ENCODE measurements around the gene ARNT2.

The ARNT2 gene

DNA sequence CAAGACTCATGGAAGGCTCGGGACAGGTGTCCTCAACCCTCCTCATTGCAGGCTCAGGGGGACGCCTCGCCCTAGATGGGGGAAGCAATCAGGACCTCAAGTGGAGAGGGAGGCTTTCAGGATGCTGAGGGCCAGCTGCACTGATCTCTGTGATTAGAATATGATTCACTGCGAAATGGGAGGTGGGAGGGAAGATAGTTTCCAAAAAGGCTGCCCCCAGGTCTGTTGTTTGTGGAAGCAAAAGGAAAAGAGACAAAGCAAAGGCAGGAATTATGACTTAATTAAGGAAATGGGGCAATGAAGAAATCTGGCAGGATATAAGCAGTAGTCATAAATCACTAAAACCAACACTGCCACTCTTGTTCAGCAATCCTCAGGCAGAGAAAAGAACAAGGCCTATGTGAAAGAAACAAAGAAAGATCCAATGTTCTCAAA lies 205.3 kb downstream of the ARNT2 start:
- TF ChIP-seq Cebpa-rat (IDR thresholded peaks at IDR 0.05) = no peak
- H3K4me2 ChIP-seq = no peak overlapping the region
- no peak overlapping the region for H3K27ac ChIP-seq
- H3K4me3 ChIP-seq = no peak overlapping the region
- H3K9ac ChIP-seq = no peak overlapping the region
- H3K27me3 ChIP-seq = no peaks in the 10 kb centered on the region
- no peaks in the 10 kb centered on the region for H3K9me3 ChIP-seq
- H3K36me3 ChIP-seq = no peaks in the 10 kb centered on the region
- H3K4me1 ChIP-seq = no peaks in the 10 kb centered on the region
- H4K20me1 ChIP-seq = no peaks in the 10 kb centered on the region

GRCh38 chr15:80611543-80612080 lies 207.4 kb downstream of the ARNT2 start:
- no peak overlapping the region for H3K9ac ChIP-seq
- H3K9me3 ChIP-seq = no peaks in the 10 kb centered on the region
- H3K4me3 ChIP-seq = no peak overlapping the region
- H3K27ac ChIP-seq = no peak overlapping the region
- no peaks in the 10 kb centered on the region for H3K4me1 ChIP-seq
- no peaks in the 10 kb centered on the region for H4K20me1 ChIP-seq
- no peaks in the 10 kb centered on the region for H3K36me3 ChIP-seq
- no peaks in the 10 kb centered on the region for H3K27me3 ChIP-seq
- TF ChIP-seq Cebpa-rat (IDR thresholded peaks at IDR 0.05) = no peak
- H3K4me2 ChIP-seq = no peak overlapping the region

DNA sequence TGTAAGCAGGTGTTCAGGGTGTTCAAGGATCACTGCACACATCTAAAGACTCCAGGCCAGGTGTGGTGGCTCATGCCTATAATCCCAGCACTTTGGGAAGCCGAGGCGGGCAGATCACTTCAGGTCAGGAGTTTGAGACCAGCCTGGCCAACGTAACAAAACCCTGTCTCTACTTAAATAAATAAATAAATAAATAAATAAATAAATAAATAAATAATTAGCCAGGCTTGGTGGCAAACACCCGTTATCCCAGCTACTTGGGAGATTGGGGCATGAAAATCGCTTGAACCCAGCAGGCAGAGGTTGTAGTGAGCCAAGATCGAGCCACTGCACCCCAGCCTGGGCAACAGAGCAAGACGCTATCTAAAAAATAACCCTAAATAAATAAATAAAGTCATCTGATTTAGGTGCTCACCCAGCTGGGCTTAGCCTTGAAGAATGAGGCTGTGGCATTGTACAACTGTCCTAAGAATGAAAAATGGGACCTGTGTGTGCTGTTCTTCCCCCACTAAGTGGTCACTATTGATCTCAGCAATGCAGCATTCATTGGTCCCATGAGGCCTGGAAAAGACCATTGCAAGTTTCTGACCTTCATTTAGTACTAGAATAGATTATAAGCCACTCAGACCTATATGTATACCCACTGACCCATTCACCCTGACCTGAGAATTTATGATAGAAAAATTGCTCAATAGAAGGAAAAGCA lies 208.1 kb downstream of the ARNT2 start:
- H3K4me3 ChIP-seq = no peak overlapping the region
- no peak overlapping the region for H3K27ac ChIP-seq
- no peaks in the 10 kb centered on the region for H4K20me1 ChIP-seq
- H3K9me3 ChIP-seq = no peaks in the 10 kb centered on the region
- H3K9ac ChIP-seq = no peak overlapping the region
- TF ChIP-seq Cebpa-rat (IDR thresholded peaks at IDR 0.05) = no peak
- H3K27me3 ChIP-seq = no peaks in the 10 kb centered on the region
- no peaks in the 10 kb centered on the region for H3K4me1 ChIP-seq
- H3K4me2 ChIP-seq = no peak overlapping the region
- no peaks in the 10 kb centered on the region for H3K36me3 ChIP-seq

DNA sequence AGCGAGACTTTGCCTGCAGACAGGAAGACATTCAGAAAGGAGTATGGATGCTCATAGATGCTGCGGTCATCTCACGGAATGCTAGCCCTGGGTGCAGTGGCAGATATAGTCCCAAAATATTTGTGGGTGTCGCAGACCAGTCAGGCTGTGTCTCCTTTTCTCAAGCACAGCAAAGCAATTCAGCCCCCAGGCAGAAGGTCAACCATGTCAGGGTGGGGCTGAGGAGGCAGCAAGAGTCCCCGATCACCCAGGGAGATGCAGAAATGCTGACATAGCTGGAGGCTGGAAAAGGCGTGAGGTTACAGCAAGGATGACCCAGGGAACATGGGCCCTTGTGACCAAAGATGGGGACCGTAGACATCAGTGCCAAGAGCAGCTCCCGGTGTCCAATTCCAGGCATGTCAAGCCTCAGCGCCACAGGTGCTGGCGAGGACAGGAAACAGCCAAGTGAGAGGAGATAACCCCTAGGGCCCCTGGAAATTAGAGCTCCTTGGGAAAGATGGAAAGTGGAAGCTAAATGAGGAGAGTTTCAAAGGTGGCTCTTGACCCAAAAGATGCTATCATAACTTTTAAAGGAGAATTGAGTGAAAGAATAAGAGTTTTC lies 209.7 kb downstream of the ARNT2 start:
- no peaks in the 10 kb centered on the region for H3K36me3 ChIP-seq
- no peak overlapping the region for H3K4me3 ChIP-seq
- no peaks in the 10 kb centered on the region for H3K4me1 ChIP-seq
- H4K20me1 ChIP-seq = no peaks in the 10 kb centered on the region
- H3K4me2 ChIP-seq = no peak overlapping the region
- no peak overlapping the region for H3K9ac ChIP-seq
- no peak overlapping the region for H3K27ac ChIP-seq
- no peaks in the 10 kb centered on the region for H3K27me3 ChIP-seq
- H3K9me3 ChIP-seq = no peaks in the 10 kb centered on the region
- TF ChIP-seq Cebpa-rat (IDR thresholded peaks at IDR 0.05) = no peak

DNA sequence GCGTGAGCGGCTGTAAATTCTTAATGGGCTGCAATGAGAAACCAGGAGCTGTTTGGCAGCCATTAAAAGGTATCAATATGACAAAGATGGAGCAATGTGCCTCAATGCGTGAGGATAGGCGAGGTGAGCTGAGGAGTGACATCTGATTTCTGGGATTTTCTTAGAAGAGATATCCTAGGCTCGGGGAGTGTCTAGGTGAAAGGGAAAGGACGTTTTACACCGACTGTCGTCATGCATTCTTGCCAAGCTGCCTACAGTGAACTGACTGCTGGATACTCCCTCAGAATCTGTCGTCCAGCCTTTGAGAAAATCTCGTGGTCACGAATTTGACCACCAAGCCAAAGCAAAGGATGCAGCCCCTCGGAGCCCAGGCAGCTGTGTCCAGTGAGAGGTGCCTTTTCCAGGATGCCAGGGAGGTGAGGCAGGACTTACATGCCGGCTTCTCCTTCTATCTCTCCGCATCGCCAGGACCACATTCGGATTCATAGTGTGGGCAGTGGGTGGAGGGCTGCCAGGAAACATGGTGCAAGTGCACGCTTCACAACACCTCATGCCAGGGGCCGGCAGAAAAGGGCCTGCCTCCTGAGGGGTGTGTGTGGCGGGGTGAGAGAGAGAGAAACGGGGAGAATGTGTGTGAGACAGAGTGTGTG lies 210.7 kb downstream of the ARNT2 start:
- Histone ChIP-seq H3K4me3 (no peak overlapping the region), H3K9me3 (no peaks in the 10 kb centered on the region), H3K4me2 (no peak overlapping the region), H3K36me3 (no peaks in the 10 kb centered on the region), H3K4me1 (no peaks in the 10 kb centered on the region), H3K27me3 (no peaks in the 10 kb centered on the region), H3K9ac (no peak overlapping the region), H3K27ac (no peak overlapping the region), H4K20me1 (no peaks in the 10 kb centered on the region)
- TF ChIP-seq Cebpa-rat (IDR thresholded peaks at IDR 0.05) = no peak

DNA sequence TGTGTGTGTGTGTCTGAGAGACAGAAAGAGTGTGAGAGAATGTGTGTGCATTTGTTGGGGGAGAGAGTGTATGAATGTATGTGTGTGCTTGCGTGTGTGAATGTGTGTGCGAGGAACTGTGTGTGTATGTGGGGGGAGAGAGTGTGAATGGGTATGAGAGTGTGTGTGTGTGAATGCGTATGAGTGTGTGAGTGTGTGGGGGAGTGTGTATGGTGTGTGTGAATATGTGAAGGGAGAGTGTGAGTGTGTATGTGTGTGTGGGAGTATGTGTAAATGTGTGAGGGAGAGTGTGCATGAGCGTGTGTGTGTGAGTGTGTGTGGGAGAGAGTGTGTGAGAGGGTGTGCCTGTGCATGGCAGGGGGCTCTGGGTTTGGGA lies 211.2 kb downstream of the ARNT2 start:
- no peaks in the 10 kb centered on the region for H3K4me1 ChIP-seq
- H4K20me1 ChIP-seq = no peaks in the 10 kb centered on the region
- H3K27ac ChIP-seq = no peak overlapping the region
- no peak for TF ChIP-seq Cebpa-rat (IDR thresholded peaks at IDR 0.05)
- no peak overlapping the region for H3K9ac ChIP-seq
- H3K9me3 ChIP-seq = no peaks in the 10 kb centered on the region
- H3K27me3 ChIP-seq = no peaks in the 10 kb centered on the region
- no peak overlapping the region for H3K4me2 ChIP-seq
- no peaks in the 10 kb centered on the region for H3K36me3 ChIP-seq
- no peak overlapping the region for H3K4me3 ChIP-seq

DNA sequence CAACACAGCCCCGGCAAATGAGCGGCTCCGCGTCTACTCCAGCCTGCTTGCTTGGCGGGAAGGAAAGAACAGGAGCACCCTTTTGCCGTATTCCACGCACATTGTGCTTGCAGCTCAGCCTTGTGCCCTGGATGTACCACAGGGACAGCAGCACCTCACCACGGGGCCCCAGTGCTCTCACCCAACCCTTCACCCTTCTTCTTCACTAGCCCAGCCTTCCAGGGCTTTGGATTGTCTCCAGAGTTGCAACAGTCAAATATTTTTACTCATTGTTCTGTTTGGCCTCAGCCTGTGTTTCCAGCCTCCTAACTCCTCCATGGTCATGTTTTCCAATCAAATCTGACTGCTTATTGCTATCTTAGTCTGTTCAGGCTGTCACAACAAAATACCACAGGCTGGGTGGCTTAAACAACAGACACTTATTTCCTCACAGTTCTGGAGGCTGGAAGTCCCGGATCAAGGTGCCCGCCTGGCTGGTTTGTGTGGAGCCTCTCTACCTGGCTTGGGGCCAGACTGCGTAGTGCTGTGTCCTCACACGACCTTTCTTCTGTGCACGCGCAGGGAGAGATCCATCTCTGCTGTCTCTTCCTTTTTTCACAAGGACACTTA lies 211.7 kb downstream of the ARNT2 start:
- Histone ChIP-seq H3K27me3 (no peaks in the 10 kb centered on the region), H3K9ac (no peak overlapping the region), H3K4me2 (no peak overlapping the region), H3K36me3 (no peaks in the 10 kb centered on the region), H3K4me1 (no peaks in the 10 kb centered on the region), H4K20me1 (no peaks in the 10 kb centered on the region), H3K4me3 (no peak overlapping the region), H3K9me3 (no peaks in the 10 kb centered on the region), H3K27ac (no peak overlapping the region)
- no peak for TF ChIP-seq Cebpa-rat (IDR thresholded peaks at IDR 0.05)

DNA sequence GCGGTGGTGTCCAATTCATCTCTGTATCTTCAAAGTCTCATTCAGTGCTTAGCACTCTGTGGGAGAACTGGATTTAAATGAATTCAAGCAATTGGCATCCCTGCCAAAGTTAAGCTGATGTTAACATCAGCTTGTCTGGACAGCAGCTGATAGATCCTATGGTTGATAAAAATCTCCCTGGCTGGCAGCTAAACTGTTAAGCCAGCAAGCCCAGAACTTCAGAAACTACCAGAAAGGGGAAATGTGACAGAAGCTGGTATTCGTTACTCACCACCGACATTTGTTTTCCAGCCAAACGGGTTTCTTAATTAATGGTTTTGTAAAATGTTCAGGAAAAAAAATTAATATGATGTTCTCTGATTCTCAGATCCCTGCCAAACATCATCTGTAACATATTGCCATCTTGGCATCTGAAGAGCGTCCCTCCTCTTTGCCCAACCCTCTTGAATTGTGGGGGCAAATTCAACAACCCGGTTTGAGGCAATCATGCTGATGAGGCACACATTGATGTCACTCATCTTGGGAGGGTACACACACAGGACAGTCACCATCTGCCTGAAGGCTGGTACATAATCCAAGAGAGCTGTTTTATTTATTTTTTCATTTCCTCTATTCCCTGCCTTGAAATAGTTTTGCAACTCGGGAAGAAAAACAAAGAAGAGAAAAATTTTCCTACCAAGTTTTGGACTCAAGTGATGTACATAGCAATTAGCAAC lies 214.7 kb downstream of the ARNT2 start:
- no peak overlapping the region for H3K4me2 ChIP-seq
- no peak overlapping the region for H3K9ac ChIP-seq
- peaks cover 16% of the 10 kb centered on the region for H3K9me3 ChIP-seq
- H3K4me1 ChIP-seq = no peaks in the 10 kb centered on the region
- H4K20me1 ChIP-seq = no peaks in the 10 kb centered on the region
- no peak overlapping the region for H3K27ac ChIP-seq
- no peak for TF ChIP-seq Cebpa-rat (IDR thresholded peaks at IDR 0.05)
- no peak overlapping the region for H3K4me3 ChIP-seq
- H3K36me3 ChIP-seq = no peaks in the 10 kb centered on the region
- H3K27me3 ChIP-seq = no peaks in the 10 kb centered on the region

- H4K20me1 ChIP-seq = no peaks in the 10 kb centered on the region
- no peak overlapping the region for H3K4me3 ChIP-seq
These were observed 215.5 kb downstream of the ARNT2 start for GRCh38 chr15:80619680-80620079.

More at GRCh38 chr15:80619680-80620079, 215.5 kb downstream of the ARNT2 start:
- Histone ChIP-seq H3K27ac (no peak overlapping the region), H3K36me3 (no peaks in the 10 kb centered on the region), H3K4me1 (no peaks in the 10 kb centered on the region), H3K4me2 (no peak overlapping the region), H3K27me3 (no peaks in the 10 kb centered on the region), H3K9me3 (peaks cover 16% of the 10 kb centered on the region), H3K9ac (no peak overlapping the region)
- TF ChIP-seq Cebpa-rat (IDR thresholded peaks at IDR 0.05) = no peak
